ENCODE measurements around the gene MS4A13.
"Not testable (repeated sequence)": the region's sequence is repeated elsewhere in the genome, so short reads cannot be mapped to it uniquely, and the experiment has no call there.

MS4A13 gene, protein sequence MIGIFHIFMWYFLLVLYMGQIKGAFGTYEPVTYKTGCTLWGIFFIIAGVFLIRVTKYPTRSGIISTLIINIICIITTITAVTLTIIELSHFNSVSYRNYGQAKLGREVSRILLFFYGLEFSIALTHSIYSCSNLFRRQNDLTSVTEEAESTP

DNA sequence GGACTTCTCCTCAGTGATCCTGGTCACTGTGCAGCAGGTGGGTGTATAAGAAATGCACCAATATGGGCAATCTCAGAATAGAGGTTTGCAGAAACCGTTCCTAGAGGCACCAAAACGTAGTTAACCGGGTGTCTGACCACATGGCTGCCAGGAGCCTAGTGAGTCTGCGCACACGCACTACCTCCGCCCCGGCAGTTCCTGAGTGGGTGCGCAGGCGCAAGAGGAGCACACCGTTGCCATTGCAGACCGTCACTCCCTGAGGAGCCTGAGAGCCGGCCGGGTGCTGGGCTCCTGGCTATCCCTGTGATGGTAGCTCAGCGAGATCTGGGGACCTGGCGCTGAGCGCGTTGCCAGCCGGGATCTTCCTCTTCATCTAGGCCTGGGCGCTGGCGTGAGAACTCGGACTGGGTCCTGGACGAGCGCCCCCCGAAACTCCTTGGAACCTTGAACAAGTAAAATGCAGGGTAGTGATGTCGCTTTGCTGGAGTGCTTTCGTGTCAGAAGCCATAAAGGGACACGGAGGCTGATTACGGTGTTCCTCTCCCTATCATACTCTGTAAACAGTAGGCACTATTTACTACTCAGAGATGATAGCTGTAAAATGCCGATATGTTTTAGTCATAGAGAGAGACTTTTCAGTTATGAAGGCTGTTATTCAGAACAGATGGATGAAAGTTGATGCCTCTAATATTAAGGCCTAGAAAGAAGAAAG is at the start of gene MS4A13:
Gene MS4A13 (plus strand): TSS at position 249 of the 712 bp plus-strand sequence. CDS start 2,692 bp downstream, outside the sequence.
- no peak for FAIRE-seq

DNA sequence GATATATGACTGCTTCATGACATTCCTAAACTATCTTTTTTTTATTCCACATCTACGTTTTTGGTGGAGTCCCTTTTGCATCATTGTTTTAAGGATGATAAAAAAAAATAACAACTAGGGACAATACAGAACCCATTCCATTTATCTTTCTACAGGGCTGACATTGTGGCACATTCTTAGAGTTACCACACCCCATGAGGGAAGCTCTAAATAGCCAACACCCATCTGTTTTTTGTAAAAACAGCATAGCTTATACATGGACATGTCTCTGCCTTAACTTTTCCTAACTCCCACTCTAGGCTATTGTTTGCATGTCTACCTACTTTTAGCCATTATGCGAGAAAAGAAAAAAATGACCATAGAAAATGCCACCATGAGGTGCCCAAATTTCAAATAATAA is 46.4 kb upstream of the MS4A13 start:
- no peak for FAIRE-seq

DNA sequence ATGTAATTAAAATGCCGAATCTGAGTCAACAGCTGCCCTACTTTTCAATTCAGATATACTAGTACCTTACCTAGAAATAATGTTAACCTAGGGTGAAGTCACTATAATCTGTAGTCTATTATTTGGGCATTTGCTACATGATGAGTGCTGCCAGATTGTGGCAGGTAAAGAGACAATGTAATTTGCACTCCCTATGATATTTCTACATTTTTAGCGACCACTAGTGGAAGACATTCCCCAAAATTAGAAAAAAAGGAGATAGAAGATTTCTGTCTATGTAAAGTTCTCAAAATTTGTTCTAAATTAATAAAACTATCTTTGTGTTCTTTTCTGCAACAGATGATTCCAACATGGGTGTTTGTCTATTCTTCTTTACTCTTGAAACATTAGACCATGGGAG is 45.5 kb upstream of the MS4A13 start:
- no peak for FAIRE-seq

DNA sequence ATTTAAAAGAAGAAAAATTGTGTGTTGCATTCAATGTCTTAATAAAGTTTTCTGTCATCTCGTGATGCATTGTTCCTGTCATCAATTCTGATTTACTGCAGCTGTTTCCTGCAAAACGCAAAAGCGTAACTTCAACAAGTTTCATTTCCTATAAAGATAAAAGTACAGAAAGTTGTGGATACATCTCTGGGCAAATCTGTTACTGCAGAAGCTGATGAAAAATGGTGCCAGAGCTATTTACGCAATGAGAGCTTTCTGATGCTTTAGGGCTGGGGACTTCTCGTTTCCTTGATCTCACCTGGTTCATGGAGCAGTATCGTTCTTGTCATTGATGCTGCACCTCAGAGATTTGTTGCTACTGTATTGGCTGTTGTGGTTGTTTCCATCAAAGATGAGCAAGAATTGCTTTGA is 38.2 kb upstream of the MS4A13 start:
- FAIRE-seq = no peak

DNA sequence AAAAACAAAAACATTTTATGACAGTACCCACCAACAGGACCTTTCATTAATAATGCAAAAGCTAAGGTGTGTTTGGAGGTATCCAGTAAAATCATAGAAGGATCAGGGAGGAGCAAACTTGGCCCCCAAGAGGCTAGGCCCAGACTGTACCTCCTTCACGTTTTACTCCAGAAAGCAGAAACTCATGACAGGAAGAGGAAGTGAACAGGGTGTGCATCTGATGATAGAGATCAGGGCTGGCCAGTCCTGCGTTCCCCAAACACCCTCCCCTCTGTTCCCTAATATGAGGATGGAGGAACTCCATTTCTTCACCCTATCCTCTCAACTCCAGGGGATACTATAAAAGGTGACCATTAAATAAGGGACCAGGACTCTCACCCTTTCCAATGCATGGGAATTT is 32.8 kb upstream of the MS4A13 start:
- no peak for FAIRE-seq

DNA sequence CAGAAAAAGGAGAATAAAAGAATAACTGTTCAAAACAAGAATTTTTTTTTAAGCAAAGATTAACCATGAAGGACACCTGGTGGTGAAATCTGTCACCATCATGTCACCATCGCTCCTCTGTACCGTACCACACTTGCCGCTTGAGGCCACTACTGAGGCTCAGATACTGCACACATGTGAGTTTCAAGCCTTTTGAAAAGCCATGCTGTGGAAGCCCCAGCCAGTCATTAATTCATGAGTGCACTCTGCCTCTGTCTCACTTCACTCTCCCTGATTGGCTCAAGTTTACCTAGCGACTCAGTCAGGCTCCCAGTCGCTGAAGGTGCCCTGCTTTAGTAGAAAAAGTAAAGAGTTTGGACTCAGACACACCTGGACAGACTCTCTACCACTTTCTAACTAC is 29.2 kb upstream of the MS4A13 start:
- FAIRE-seq = no peak

DNA sequence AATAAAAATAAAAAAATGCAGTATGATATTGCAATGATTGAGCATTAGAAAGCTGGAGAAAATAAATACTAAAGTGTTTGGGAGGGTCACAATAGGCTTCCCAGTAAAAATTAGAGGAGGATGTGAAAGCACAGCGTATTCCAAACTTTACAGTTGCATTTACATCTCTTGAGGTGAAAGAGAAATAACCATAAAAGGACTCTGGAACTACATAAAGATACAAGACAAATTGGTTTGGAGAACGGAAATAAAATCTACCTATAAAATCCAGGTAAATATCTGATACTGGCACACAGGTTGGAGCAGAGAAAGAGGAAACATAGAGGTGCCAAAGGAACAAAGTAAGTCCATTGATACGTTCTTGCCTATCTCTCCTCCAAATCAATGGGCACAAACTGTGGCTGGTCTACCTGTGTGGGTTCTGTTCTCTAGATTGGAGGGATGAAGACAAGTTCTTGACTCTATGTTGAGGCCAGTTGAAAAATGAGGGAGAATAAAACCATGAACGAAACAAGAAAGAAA is 22.6 kb upstream of the MS4A13 start, which contains the start of gene MS4A12:
Gene MS4A12 (plus strand): TSS at position 291 of the 522 bp plus-strand sequence. CDS start 4,541 bp downstream, outside the sequence.
- FAIRE-seq = no peak

DNA sequence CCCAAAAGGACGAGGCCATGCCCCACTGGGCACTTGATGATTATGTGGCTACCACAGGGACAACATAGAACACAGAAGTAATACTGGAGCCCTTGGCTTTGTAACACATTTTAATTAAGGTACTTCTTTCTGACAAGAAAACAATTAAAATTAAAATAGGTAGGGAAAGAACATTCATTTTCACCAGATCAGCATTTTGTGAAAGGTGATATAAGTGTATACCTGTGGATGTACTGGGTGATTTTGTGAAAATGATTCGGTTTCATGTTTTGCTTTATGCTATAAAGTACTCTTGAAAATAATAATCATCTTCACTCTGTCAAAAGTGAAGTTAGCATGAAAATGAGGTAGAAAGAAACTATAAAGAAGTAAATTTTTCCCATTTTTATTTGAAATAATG is 21.7 kb upstream of the MS4A13 start:
- FAIRE-seq = no peak

DNA sequence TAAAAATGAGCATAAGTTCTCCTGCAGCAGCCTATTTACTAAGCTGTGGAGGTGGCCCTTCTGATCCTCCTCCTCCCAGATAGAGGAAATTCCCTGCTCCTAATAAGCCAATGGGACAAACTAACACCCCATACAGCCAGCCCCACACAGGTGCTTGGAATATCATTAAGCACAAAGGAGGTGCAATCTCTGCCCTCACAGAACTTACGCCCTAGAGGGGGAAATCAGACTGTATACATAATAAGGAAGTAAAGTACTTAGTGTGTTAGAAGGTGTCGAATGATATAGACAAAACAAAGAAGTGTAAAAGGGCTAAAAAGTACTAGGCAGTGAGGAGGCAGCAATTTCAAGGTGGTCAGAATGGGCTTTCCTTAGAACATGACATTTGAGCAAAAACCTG is 16.8 kb upstream of the MS4A13 start:
- FAIRE-seq = no peak

DNA sequence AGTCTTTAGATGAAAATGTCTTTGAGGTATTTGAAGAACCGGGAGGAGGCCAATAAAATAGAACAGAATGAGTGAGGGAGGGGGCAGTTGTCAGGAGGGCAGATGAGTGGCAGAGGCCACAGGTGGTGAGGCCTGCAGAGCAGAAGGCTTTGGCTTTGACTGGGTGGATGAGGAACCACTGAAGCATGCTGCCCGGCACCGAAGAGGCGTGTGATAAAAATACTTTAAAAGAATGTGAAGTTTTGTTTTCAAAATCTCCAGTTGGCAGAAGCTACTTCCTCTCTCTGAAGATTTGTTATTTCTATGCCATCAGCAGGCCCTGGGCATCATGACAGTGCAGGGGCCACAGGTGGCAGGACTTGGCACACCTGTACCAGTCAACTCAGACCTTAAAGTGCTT is 16.3 kb upstream of the MS4A13 start:
- FAIRE-seq = no peak

DNA sequence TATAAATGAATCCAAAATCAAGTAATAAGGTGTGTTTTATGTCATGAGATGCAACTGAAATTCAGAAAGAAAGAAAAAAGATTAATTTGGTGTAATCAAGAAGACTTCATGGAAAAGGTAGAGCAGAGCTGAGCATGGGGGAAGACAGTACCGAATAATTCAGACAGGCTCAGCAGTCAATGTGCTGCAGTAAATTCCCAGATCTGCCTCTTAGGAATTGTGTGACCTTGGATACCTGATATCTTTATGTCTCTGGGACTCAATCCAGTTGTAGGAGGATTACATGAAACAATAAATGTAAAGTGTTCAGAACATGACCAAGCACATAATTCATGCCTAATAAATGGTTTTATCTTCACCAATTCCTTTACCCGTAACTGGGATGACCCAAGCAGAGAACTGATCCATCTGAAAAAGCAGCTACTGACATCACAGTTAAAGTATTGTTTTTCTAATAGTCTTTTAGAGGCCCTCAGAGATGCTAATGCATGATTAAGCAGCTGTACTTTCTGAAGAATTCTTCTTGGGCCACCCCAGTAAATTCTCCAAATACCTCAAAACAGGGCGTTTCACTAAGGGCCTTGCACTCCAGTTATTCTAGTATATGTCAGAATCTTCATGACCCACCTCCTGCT is 14.8 kb upstream of the MS4A13 start:
- FAIRE-seq = no peak

DNA sequence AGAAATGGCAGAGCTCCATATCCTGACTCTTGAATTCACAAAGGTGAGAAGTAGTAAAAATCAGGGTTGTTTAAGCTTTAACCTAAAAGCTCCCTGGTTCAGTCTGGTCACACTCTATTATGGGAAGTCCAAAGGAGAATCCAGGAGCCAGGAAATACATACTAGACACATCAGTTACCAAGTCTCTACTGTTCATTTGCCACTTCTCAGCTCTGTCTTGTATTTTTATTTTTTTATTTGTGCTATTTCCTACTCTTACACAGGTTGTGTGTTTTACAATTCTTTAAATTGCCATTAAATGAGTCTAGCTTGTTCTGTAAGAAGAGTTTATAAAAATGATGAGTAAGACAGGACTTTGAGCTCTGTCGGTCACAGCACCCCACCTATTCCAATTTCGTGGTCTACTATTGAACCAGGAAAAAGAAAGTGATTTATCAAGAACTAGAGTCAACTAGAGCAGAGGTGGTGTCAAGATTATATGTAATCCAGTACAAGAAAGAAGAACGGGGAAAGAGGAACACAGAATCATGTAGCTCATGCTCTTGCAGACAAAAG is 12.9 kb upstream of the MS4A13 start:
- no peak for FAIRE-seq

DNA sequence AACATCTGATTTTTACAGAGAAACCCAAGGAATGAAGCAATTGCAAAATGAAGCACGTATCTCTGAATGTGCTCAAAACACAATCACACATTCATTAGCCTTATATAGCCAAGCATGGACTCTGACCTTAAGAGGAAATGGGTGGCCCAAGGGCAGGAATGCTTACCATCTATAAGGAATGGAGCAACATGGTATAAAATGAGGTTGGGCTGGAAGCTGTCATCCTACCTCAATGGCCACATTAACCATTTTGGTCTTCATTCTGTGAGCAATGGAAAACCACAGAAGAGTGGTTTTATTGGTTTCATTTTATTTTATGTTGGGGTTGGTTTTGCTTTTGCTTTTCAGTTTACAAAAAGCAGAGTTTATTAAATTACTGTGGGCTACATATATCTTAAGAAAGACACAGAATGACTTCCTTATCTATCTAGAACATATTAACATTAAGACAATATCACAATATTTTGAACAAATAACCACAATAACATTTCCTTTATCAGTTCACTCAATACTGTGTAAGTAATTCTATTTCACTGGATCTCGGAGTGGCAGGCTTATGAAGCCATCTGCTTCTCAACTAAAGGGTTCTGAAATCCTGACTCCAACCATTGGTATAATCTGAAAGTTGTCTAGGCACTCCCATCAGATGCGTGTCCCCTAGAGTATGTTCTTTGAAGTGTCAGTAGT is 10.8 kb upstream of the MS4A13 start:
- no peak for FAIRE-seq

DNA sequence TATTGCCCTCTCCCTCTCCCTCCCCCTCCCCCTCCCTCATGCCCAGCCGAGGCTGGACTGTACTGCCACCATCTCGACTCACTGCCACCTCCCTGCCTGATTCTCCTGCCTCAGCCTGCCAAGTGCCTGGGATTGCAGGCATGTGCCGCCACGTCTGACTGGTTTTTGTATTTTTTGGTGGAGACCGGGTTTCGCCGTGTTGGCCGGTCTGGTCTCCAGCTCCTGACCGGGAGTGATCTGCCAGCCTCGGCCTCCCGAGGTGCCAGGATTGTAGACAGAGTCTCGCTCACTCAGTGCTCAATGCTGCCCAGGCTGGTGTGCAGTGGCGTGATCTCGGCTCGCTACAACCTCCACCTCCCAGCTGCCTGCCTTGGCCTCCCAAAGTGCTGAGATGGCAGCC is 5.6 kb upstream of the MS4A13 start:
- FAIRE-seq = not testable (repeated sequence)

DNA sequence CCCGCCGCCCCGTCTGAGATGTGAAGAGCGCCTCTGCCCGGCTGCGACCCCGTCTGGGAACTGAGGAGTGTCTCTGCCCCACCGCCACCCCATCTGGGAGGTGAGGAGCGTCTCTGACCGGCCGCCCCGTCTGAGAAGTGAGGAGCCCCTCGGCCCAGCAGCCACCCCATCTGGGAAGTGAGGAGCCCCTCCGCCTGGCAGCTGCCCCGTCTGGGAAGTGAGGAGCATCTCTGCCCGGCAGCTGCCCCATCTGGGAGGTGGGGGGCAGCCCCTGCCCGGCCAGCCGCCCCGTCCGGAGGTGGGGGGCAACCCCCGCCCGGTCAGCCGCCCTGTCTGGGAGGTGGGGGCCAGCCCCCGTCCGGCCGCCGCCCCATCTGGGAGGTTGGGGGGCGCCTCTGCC is 5.0 kb upstream of the MS4A13 start:
- FAIRE-seq = not testable (repeated sequence)

DNA sequence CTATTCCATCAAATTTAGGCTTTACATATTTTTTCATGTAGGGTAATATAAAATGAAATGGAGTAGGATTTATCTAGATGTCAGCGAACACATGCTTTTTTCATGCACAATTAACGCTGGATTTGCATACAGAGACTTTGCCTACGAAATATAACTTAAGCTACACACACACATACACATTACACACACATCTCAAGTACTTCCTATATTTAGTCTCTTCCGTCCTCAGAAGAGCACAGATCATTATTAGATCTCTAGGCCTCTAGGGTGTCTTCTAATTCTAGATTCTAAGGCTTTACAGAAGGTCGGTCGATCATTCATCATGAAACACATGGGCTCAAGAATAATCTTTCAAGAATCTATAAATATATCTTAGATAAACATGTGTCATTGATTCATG is 3.8 kb upstream of the MS4A13 start:
- FAIRE-seq = no peak

DNA sequence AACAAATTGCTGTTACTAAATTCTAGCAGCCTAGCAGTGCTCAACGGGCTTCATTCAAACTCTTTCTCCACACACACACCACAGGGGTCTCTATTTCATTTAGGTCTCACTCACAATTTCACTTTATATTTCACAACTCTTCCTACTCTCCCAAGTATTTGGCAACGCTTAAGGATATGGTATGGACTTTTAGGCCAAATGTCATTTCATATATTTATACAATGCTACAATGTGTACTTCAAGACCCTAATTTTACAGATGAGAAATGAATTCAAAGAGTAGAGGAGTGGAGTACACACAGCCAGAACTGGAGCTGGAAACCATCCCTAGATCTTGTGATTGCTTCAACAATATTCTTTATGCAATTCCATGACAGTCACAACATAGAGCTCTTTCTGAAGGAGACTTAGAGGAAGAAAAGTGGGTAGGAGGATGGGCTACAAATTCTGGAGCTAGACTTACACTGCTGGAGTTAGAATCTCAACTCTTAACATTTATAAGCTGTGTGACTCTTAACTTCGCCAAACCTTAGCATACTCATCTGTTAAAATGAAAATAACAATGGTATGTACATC is 2.5 kb upstream of the MS4A13 start:
- no peak for FAIRE-seq

DNA sequence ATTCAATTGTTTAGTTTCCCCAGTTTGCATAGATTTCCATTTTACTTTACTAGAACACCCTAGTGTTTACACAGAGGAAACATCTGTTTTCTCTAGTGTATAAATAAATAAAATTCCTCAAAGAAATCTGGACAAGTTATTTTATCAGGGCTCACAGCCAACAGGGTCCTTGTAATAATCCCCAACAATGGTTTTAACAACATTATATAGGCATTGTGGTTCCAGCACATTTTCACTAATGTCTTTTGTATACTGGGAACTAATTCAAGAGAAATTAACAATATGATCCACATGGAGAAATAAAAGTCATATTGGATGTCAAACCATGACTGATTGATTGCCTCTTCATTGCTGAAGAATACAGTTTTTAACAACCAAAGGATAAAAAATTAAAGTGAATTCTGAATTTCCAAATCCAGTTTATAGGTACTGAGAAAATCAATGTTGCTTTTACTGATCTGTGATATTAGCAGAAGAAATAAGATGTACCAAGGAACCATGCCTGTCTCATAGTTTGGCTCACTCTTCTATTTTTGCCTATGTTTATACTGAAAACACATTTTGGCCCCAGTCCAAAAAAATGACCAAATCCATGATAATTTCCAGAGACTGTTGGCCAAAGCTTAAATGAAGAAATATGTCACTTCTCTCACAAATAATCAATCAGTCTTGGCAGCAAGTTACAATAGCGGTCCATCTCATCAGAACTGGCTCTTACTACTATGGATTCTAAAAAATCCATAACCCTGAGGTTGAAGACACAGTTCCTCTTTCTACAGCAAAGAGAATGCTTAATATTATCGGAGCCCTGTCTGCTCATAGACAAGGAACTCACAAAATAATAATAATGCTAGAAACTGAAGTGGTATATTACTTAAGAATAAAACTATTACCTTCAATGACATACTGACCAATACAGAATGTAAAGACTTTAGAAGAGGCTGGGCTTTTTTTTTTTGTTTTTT is 1.4 kb upstream of the MS4A13 start:
- no peak for FAIRE-seq

DNA sequence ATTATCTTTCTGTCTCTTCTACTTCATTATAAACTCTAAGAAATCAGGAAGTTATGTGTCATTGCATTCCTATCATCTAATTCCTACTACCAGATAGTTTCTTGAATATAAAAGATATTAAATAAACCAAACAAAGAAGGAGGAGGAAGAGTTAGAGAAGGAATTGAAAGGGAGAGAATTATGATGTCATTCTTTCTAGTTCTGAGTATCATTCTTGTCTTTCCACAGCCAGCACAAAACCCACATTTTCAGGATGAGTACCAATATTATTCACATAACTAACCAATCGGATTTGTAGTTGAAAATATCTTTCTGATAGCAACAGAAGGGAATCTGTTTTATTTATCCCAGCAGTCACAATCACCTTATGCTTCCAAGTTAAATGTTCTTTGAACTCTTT is 13.3 kb downstream of the MS4A13 start:
- FAIRE-seq = no peak

DNA sequence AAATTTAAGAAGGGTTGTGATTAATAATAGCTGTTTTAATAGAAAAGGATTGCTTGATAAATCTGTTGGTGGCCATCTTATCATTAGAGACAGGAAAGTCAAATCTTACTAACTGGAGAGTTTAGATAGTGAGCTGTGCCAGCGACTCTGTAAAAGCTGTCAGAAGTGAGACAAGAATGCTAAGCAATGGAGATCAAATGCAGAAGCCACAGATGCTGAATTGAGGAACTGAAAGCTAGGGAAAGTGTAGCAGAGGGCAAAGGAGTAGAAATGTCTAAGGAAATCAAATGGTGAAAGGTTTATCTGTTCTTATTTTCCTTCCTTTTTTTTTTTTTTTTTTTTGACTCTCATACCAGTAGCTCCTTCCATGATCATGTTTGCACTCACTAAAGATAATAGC is 13.7 kb downstream of the MS4A13 start:
- FAIRE-seq = no peak

DNA sequence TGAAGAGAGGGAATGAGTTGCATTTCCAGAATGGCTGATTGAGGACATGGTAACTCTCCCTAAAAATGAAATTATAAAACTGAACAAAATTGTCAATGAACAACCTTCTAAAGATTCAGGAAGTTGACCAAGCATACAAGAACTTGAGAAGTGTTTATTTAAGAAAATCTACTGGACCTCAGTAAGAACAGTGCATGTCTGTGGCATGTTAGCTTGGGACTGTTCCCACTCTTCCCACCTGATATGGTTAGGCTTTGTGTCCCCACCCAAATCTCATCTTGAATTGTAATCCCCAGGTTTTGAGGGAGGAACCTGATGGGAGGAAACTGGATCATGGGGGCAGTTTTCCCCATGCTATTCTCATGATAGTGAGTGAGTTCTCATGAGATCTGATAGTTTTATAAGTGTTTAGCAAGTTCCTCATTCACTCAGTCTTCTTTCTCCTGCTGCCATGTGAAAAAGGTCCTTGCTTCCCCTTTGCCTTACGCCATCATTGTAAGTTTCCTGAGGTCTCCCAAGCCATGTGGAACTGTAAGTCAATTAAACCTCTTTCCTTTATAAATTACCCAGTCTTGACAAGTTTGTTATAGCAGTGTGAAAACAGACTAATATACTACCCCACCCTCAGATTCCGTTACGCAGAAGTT is 15.4 kb downstream of the MS4A13 start:
- FAIRE-seq = no peak

Data from G401.6 (cell line).